ENCODE data around the gene MVB12B. TPM values are rescaled to one million over a fixed set of nuclear protein-coding genes. Genes with fewer than 3 reads are reported as not detected.

The MVB12B gene
- total and polyA plus RNA-seq, 2 of the 13 experiments (the other 11 are each of a cell fraction or from before 2014, with no cell fraction given): 12.1 to 30.1 TPM

DNA sequence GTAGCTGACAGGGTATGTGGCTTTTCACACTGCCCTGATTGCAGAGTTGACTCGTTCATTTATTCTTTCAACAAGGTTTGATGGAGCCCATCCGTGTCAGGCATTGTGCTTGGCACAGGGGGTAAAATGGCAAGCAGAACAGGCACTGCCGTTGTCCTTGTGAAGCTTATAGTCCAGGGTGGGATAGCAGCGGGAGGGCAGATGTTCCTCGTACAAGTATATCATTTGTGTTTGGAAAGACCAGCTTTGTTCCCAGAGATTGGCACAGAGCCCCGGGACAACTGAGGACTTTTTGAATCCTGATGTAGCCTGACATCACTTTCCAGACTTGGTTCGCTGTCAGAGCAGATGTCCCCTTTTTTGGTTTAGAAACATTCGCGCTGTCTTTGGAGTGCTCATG, 50.9 kb downstream of the MVB12B start:
- Histone ChIP-seq H3K27me3 (ENCODE audit: control insufficient read depth in 1 of 2, insufficient read depth in 2 of 2, low read length in 2 of 2) (no peaks in the 10 kb centered on the region), H3K79me2 (ENCODE audit: insufficient read depth, low read length) (peaks cover 24% of the 10 kb centered on the region)

GRCh38 chr9:126378761-126379160, 52.1 kb downstream of the MVB12B start:
- H3K79me2 ChIP-seq (ENCODE audit: insufficient read depth, low read length): peaks cover 24% of the 10 kb centered on the region
- H3K9ac ChIP-seq (ENCODE audit: insufficient read depth, low read depth, low read length): no peak overlapping the region
- intact Hi-C loops (cut with micrococcal nuclease; ENCODE audit: unreplicated experiment) (no loop called here), in situ Hi-C loops (cut with HindIII; ENCODE audit: extremely low pct_ligation_motif_present, low pct_unique_long_range_greater_than_20kb) (no loop called here)
- TF ChIP-seq RELA (CRISPR knock-in tag; IDR thresholded peaks at IDR 0.05): no peak
- no peak for TF ChIP-seq NFIC (IDR thresholded peaks at IDR 0.05; ENCODE audit: low read length)
- TF ChIP-seq TEAD3 (CRISPR knock-in tag; optimal IDR thresholded peaks at IDR 0.05; ENCODE audit: borderline replicate concordance): no peak
- no peak for TF ChIP-seq ZNF776 (CRISPR knock-in tag; IDR thresholded peaks at IDR 0.05)
- TF ChIP-seq ZNF253 (CRISPR knock-in tag; IDR thresholded peaks at IDR 0.05; ENCODE audit: borderline replicate concordance): no peak
- H3K36me3 ChIP-seq (replicated peaks in 1 of 2; ENCODE audit: control insufficient read depth in 1 of 2, insufficient read depth in 2 of 2, low read length in 2 of 2): peaks cover 3 to 19% of the 10 kb centered on the region in 2 experiments; a peak in 4 of 5 replicates
- H3K27ac ChIP-seq (ENCODE audit: extremely low read length, insufficient read depth, low read length): no peak overlapping the region
- CTCF ChIA-PET (ENCODE audit: low intra/inter-chr PET ratio, low total read pairs): no interaction called here
- peaks cover 63% of the 10 kb centered on the region for H3K4me1 ChIP-seq (ENCODE audit: insufficient read depth, low read length)
- no peak for ATAC-seq
- no peak for FAIRE-seq
- WGBS (ENCODE audit: low lambda C conversion rate): 96% methylated on average over 7 of the region's 7 CpGs
- no peak for DNase-seq (ENCODE audit: low spot score)
- no peaks in the 10 kb centered on the region for H3K27me3 ChIP-seq (ENCODE audit: control insufficient read depth in 1 of 2, insufficient read depth in 2 of 2, low read length in 2 of 2)
- no peaks in the 10 kb centered on the region for H3K9me3 ChIP-seq (ENCODE audit: low read length)
- no peaks in the 10 kb centered on the region; the same call in 1 of the 2 replicates for H4K20me1 ChIP-seq (ENCODE audit: insufficient read depth, low read length)
- no peak overlapping the region for H2AFZ ChIP-seq (ENCODE audit: low read length)
- no peak overlapping the region for H3K4me2 ChIP-seq (ENCODE audit: low read depth, low read length)
- POLR2A ChIA-PET: no interaction called here
- no peak overlapping the region for H3K4me3 ChIP-seq (replicated peaks in 1 of 3; ENCODE audit: insufficient read depth in 1 of 3, low read depth in 2 of 3, low read length in 3 of 3)
- BruUV-seq (replicated peaks): no TSS peak

More for the DNA sequence above, 50.9 kb downstream of the MVB12B start:
- Histone ChIP-seq H3K27ac (ENCODE audit: extremely low read length, insufficient read depth, low read length) (no peak overlapping the region), H3K9me3 (ENCODE audit: low read length) (no peaks in the 10 kb centered on the region), H4K20me1 (ENCODE audit: insufficient read depth, low read length) (no peaks in the 10 kb centered on the region; the same call in 1 of the 2 replicates), H2AFZ (ENCODE audit: low read length) (no peak overlapping the region), H3K9ac (ENCODE audit: insufficient read depth, low read depth, low read length) (peak overlapping the region; percentile 64; the same call in 1 of the 2 replicates), H3K4me1 (ENCODE audit: insufficient read depth, low read length) (peaks cover 75% of the 10 kb centered on the region), H3K36me3 (replicated peaks in 1 of 2; ENCODE audit: control insufficient read depth in 1 of 2, insufficient read depth in 2 of 2, low read length in 2 of 2) (peaks cover 3 to 9% of the 10 kb centered on the region in 2 experiments; a peak in 4 of 5 replicates), H3K4me2 (ENCODE audit: low read depth, low read length) (no peak overlapping the region), H3K4me3 (replicated peaks in 1 of 3; ENCODE audit: insufficient read depth in 1 of 3, low read depth in 2 of 3, low read length in 3 of 3) (no peak overlapping the region)
- 94% methylated on average over 8 of the region's 9 CpGs for whole genome bisulfite sequencing (ENCODE audit: low lambda C conversion rate)
- no peak for TF ChIP-seq CEBPG (CRISPR knock-in tag; IDR thresholded peaks at IDR 0.05)
- TF ChIP-seq ZNF503 (CRISPR knock-in tag; IDR thresholded peaks at IDR 0.05): no peak
- no peak for TF ChIP-seq ZNF326 (CRISPR knock-in tag; IDR thresholded peaks at IDR 0.05; ENCODE audit: borderline replicate concordance)
- FAIRE-seq (no peak), ATAC-seq (no peak), DNase-seq (ENCODE audit: low spot score) (no peak)
- ChIA-PET CTCF (ENCODE audit: low intra/inter-chr PET ratio, low total read pairs) (no interaction called here), POLR2A (interaction anchor here (1.3 to 7.7 kb wide), 4 partner anchors 13 to 51 kb away, joined by 5 to 101 read pairs (median 23); partner anchors contain the start of gene MVB12B)
- in situ Hi-C loops (cut with HindIII; ENCODE audit: extremely low pct_ligation_motif_present, low pct_unique_long_range_greater_than_20kb) (no loop called here), intact Hi-C loops (cut with micrococcal nuclease; ENCODE audit: unreplicated experiment) (no loop called here)
- BruUV-seq (replicated peaks): no TSS peak
